Panc1 (cell line): ENCODE measurements around the gene QSOX1.

Source experiments
- CTCF ChIP-seq: fragments of 450-650 bp; IDR thresholded peaks from 2 replicates; pipeline ENCODE4 v1.5.1; 2017; ENCODE audit warnings: mild to moderate bottlenecking
- POLR2AphosphoS5 ChIP-seq: IDR thresholded peaks from 2 replicates; pipeline ENCODE4 v1.6.1; 2012; ENCODE audit warnings: mild to moderate bottlenecking, low read depth, low read length, moderate library complexity
- SIN3A ChIP-seq: IDR thresholded peaks from 2 replicates; pipeline ENCODE4 v1.6.1; 2012; ENCODE audit warnings: low read depth, mild to moderate bottlenecking, low read length, moderate library complexity, borderline replicate concordance; ENCODE audit not compliant: insufficient read depth

GRCh38 chr1:180215856-180216625 lies 61.4 kb downstream of the QSOX1 start:
- TF ChIP-seq CTCF (no peak), SIN3A (no peak), POLR2AphosphoS5 (no peak)
